Measurements from ENCODE around the gene NEAT1. TPM values are rescaled to one million over a fixed set of nuclear protein-coding genes. Genes with fewer than 3 reads are reported as not detected.

Gene NEAT1
- total and polyA plus RNA-seq, 9 of the 15 experiments (the other 6 are each of a cell fraction or from before 2014, with no cell fraction given): 20.1 to 389 (median 62.8) TPM

GRCh38 chr11:65422633-65423515 is at the start of gene NEAT1 (continued):
- TF ChIP-seq AFF1 (IDR thresholded peaks at IDR 0.05; ENCODE audit: low read depth in 1 of 2, partially characterized antibody in 2 of 2): peak; percentile 92 to 100
- peak; percentile 72 for TF ChIP-seq CREB1 (IDR thresholded peaks at IDR 0.05)
- TF ChIP-seq CREB1 (CRISPR knock-in tag; IDR thresholded peaks at IDR 0.05): peak; percentile 12; the same call in 1 of the 2 replicates
- TF ChIP-seq USF1 (CRISPR knock-in tag; IDR thresholded peaks at IDR 0.05): 0 out of 2 replicates have a peak, but pooled peaks have one; percentile 6
- peak; percentile 100 for TF ChIP-seq GTF2A2 (tag; IDR thresholded peaks at IDR 0.05)
- TF ChIP-seq ZNF280B (CRISPR knock-in tag; IDR thresholded peaks at IDR 0.05): peak; percentile 100
- TF ChIP-seq ZNF408 (CRISPR knock-in tag; IDR thresholded peaks at IDR 0.05; ENCODE audit: low read depth): peak; percentile 94; the same call in 1 of the 2 replicates
- TF ChIP-seq FOXO4 (CRISPR knock-in tag; IDR thresholded peaks at IDR 0.05): peak; percentile 100
- peak; percentile 19; the same call in 1 of the 2 replicates for TF ChIP-seq ZNF232 (CRISPR knock-in tag; IDR thresholded peaks at IDR 0.05)
- peak; percentile 100 for TF ChIP-seq PHTF2 (CRISPR knock-in tag; IDR thresholded peaks at IDR 0.05)
- TF ChIP-seq NRF1 (conservative IDR thresholded peaks at IDR 0.05 in 1 of 2, IDR thresholded peaks at IDR 0.05 in 1 of 2): no peak
- TF ChIP-seq TRIM28 (IDR thresholded peaks at IDR 0.05): no peak; the same call in 1 of the 2 replicates
- TF ChIP-seq SMAD1 (IDR thresholded peaks at IDR 0.05; ENCODE audit: low read depth, low read length, partially characterized antibody): peak; percentile 99
- TF ChIP-seq FUS (optimal IDR thresholded peaks at IDR 0.05; ENCODE audit: low read depth, low read length): no peak
- peak; percentile 61 for TF ChIP-seq CBFB (CRISPR knock-in tag; IDR thresholded peaks at IDR 0.05)
- TF ChIP-seq PHB (CRISPR knock-in tag; IDR thresholded peaks at IDR 0.05): peak; percentile 100
- peak; percentile 100 for TF ChIP-seq ZNF77 (CRISPR knock-in tag; IDR thresholded peaks at IDR 0.05)
- TF ChIP-seq ZNF586 (CRISPR knock-in tag; conservative IDR thresholded peaks at IDR 0.05): peak; percentile 100
- TF ChIP-seq MYC (IDR thresholded peaks at IDR 0.05; ENCODE audit: low read depth, low read length): peak; percentile 59
- TF ChIP-seq MYC (CRISPR knock-in tag; IDR thresholded peaks at IDR 0.05; ENCODE audit: borderline replicate concordance, low read depth): peak; percentile 100
- TF ChIP-seq ZBED1 (IDR thresholded peaks at IDR 0.05): peak; percentile 99
- TF ChIP-seq SNIP1 (IDR thresholded peaks at IDR 0.05; ENCODE audit: low read depth): no peak; the same call in 1 of the 2 replicates

Data from K562 (cell line).